LNCaP clone FGC (cell line): ENCODE data around the gene RPN2.

Experiments
- DNase-seq: peaks from one replicate; pipeline ENCODE4 v3.0.0-alpha.2; 2011; ENCODE audit warnings: low read depth
- H3K4me3 ChIP-seq: 2 replicates; pipeline ENCODE4 v1.5.1; 2011; ENCODE audit warnings: mild to moderate bottlenecking, low read depth, low read length, control low read depth
- TF ChIP-seq, protein P1 (sequence below): IDR thresholded peaks from 2 replicates; pipeline ENCODE4 v1.5.1; 2012; ENCODE audit warnings: mild to moderate bottlenecking; ENCODE audit not compliant: control insufficient read depth, insufficient read depth; ENCODE audit errors: extremely low read depth

The RPN2 gene

DNA sequence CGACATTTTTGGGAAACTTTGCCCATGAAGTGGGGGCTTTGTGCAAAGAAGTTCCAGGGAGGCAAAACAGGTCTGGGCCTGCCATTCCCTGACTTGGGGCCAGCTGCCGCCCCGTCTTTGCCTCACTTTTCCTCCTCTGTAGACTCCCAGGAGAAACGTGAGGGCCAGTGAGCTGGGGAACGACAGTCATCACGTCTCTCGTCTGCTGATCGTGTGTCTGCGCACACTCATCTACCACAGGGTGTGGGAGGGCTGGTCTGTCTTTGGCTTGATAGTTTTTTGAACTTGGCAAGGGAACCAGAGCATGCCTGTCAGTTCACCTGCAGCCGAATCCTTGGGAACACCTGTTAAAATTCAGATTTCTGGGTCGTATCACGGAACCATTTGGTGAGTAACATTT lies 74.0 kb downstream of the RPN2 start:
- no peak overlapping the region for H3K4me3 ChIP-seq
- DNase-seq: no peak
- TF ChIP-seq, protein P1, sequence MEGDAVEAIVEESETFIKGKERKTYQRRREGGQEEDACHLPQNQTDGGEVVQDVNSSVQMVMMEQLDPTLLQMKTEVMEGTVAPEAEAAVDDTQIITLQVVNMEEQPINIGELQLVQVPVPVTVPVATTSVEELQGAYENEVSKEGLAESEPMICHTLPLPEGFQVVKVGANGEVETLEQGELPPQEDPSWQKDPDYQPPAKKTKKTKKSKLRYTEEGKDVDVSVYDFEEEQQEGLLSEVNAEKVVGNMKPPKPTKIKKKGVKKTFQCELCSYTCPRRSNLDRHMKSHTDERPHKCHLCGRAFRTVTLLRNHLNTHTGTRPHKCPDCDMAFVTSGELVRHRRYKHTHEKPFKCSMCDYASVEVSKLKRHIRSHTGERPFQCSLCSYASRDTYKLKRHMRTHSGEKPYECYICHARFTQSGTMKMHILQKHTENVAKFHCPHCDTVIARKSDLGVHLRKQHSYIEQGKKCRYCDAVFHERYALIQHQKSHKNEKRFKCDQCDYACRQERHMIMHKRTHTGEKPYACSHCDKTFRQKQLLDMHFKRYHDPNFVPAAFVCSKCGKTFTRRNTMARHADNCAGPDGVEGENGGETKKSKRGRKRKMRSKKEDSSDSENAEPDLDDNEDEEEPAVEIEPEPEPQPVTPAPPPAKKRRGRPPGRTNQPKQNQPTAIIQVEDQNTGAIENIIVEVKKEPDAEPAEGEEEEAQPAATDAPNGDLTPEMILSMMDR: no peak

GRCh38 chr20:37254114-37254878 lies 75.2 kb downstream of the RPN2 start:
- TF ChIP-seq, protein P1: no peak
- no peak overlapping the region for H3K4me3 ChIP-seq
- DNase-seq: no peak

DNA sequence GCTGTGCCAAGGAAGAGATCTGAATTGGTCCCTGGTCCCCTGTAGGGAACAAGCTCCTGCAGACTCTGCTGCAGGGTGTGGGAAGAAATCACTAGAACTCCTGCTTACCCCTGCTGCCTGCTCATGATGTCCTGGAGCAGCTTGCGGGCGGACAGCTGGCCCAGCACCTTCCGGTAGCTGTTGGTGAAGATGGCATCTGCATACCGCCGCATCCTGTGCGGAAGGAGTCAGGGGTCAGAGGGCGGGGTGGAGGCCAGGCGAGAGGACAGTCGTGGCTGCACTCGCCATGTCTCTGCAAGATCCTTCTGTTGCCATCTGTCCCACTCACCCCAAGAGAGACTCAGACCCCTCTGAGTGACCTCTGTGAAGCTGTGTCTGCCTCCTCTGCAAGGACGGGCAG lies 77.2 kb downstream of the RPN2 start:
- DNase-seq: no peak
- no peak overlapping the region for H3K4me3 ChIP-seq
- TF ChIP-seq, protein P1: no peak

DNA sequence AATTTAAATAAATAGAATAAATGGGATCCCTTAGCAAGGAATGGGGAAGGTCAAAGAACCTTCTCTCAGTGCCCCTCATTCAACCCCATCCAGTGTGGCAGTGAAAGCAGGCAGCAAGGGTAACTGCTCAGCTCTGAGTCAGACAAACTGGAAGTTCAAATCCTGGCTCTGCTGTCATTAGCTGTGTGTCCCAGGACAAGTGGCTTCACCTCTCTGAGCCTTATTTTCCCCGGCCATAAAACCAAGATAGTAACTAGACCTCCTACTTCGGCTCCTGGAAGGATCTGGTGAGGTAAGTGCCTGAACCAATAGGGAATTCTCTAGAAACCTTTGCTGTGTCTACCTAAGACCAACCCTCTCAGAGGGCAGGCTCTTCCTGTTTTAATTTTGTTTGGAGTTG lies 78.4 kb downstream of the RPN2 start:
- no peak for DNase-seq
- no peak overlapping the region for H3K4me3 ChIP-seq
- TF ChIP-seq, protein P1: no peak

DNA sequence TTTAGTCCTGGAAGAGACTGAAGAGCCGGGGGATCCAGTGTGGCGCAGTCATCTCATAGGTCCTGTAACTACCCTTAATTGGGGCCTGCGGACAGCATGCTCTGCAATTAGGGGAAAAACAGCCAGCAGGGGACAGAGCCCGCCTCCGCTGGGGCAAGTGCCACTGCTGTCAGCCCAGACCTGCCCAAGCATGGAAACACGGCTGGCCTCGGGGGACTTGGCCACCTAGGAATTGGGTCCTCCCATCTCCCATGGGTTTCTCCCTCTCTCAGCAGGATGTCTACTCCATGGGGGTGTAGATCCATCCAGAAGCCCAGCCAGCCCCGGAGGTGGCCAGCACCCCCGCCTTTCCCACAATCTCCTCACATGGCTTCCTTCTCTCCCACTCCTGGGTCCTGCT lies 78.9 kb downstream of the RPN2 start:
- DNase-seq: no peak

GRCh38 chr20:37259031-37259430 lies 79.9 kb downstream of the RPN2 start:
- no peak overlapping the region for H3K4me3 ChIP-seq
- TF ChIP-seq, protein P1: no peak
- DNase-seq: no peak

More for the DNA sequence above, 78.9 kb downstream of the RPN2 start:
- TF ChIP-seq, protein P1: no peak
- H3K4me3 ChIP-seq: no peak overlapping the region

- TF ChIP-seq, protein P1: no peak
- no peak for DNase-seq
- no peak overlapping the region for H3K4me3 ChIP-seq
Measured at GRCh38 chr20:37259865-37260264, 80.7 kb downstream of the RPN2 start.
